Fibroblast of lung (primary cell): Measurements from ENCODE around the gene RIPOR1. TPM values are rescaled to one million over a fixed set of nuclear protein-coding genes. Genes with fewer than 3 reads are reported as not detected.
"Not testable (repeated sequence)": the region's sequence is repeated elsewhere in the genome, so short reads cannot be mapped to it uniquely, and the experiment has no call there.

Source experiments
- DNase-seq, 2 donors: peaks; one replicate each; pipeline versions ENCODE4 v3.0.0 to v3.0.0-alpha.2; 2010; ENCODE audit warnings: low read depth in 2 of 2
- H2AFZ ChIP-seq: 2 replicates; pipeline ENCODE4 v1.5.1; 2012; ENCODE audit warnings: low read length, control low read depth, inconsistent platforms
- H3K27ac ChIP-seq: 2 replicates; pipeline ENCODE4 v1.5.1; 2011; ENCODE audit warnings: low read length, control low read depth; ENCODE audit not compliant: insufficient read depth
- H3K27me3 ChIP-seq: 2 replicates; pipeline ENCODE4 v1.5.1; 2011; ENCODE audit warnings: mild to moderate bottlenecking, low read length; ENCODE audit not compliant: control insufficient read depth, insufficient read depth
- H3K36me3 ChIP-seq: 2 replicates; pipeline ENCODE4 v1.5.1; 2011; ENCODE audit warnings: low read length; ENCODE audit not compliant: control insufficient read depth, insufficient read depth
- H3K4me1 ChIP-seq: 2 replicates; pipeline ENCODE4 v1.5.1; 2011; ENCODE audit warnings: low read length; ENCODE audit not compliant: control insufficient read depth, insufficient read depth; ENCODE audit errors: extremely low read depth
- H3K4me2 ChIP-seq: 2 replicates; pipeline ENCODE4 v1.5.1; 2011; ENCODE audit warnings: low read length, control low read depth; ENCODE audit not compliant: insufficient read depth; ENCODE audit errors: extremely low read depth
- H3K4me3 ChIP-seq, 4 experiments: fragments of 200-600 bp in 1 of 4; sonication (generic) in 1 of 4; replicated peaks in 1 of 4; 2 replicates each; pipeline ENCODE4 v1.5.1; 2011 to 2016; ENCODE audit warnings: low read length in 4 of 4, low read depth in 3 of 4, mild to moderate bottlenecking in 3 of 4, control low read depth in 2 of 4, inconsistent platforms in 1 of 4, mixed read lengths in 1 of 4; ENCODE audit not compliant: insufficient read depth in 1 of 4; ENCODE audit errors: control extremely low read depth in 1 of 4
- H3K79me2 ChIP-seq: 2 replicates; pipeline ENCODE4 v1.5.1; 2012; ENCODE audit warnings: mild to moderate bottlenecking, low read length, inconsistent platforms; ENCODE audit not compliant: control insufficient read depth, insufficient read depth
- H3K9ac ChIP-seq: 2 replicates; pipeline ENCODE4 v1.5.1; 2011; ENCODE audit warnings: mild to moderate bottlenecking, low read length, control low read depth; ENCODE audit not compliant: insufficient read depth
- H3K9me3 ChIP-seq: 2 replicates; pipeline ENCODE4 v1.5.1; 2012; ENCODE audit warnings: low read depth, low read length; ENCODE audit not compliant: control insufficient read depth, insufficient read depth
- H4K20me1 ChIP-seq: 2 replicates; pipeline ENCODE4 v1.5.1; 2011; ENCODE audit warnings: low read length; ENCODE audit not compliant: control insufficient read depth, insufficient read depth; ENCODE audit errors: extremely low read depth
- EZH2 ChIP-seq: IDR thresholded peaks from 2 replicates; pipeline ENCODE4 v1.5.1; 2012; ENCODE audit warnings: low read length, control low read depth, mild to moderate bottlenecking; ENCODE audit errors: missing control alignments
- polyA plus RNA-seq, 2 donors: library from polyadenylated mRNA; depleted of rRNA in 1 of 2; stranded (reverse) in 1 of 2; unstranded in 1 of 2; fragments of >200 nt; gene quantifications; 2 replicates each; pipeline ENCODE4 v1.2.1, GENCODE V29; 2011 to 2012; ENCODE audit warnings: missing spikeins in 1 of 2
- total RNA-seq: library from RNA; depleted of rRNA; stranded (reverse); fragments of >200 nt; gene quantifications from 2 replicates; pipeline ENCODE4 v1.2.1, GENCODE V29; 2014
- TF ChIP-seq, protein P1 (sequence below), 2 donors: IDR thresholded peaks in 1 of 2; conservative IDR thresholded peaks in 1 of 2; 1 replicate in 1 of 2; 2 replicates in 1 of 2; pipeline ENCODE4 v1.5.1; 2011 to 2012; ENCODE audit warnings: low read length in 2 of 2, control low read depth in 1 of 2, inconsistent platforms in 1 of 2, low read depth in 1 of 2, mild to moderate bottlenecking in 1 of 2

RIPOR1 gene
- total and polyA plus RNA-seq, 2 donors (not counting 1 experiment from before 2014, with no cell fraction given), result 13.7 to 26.6 TPM

DNA sequence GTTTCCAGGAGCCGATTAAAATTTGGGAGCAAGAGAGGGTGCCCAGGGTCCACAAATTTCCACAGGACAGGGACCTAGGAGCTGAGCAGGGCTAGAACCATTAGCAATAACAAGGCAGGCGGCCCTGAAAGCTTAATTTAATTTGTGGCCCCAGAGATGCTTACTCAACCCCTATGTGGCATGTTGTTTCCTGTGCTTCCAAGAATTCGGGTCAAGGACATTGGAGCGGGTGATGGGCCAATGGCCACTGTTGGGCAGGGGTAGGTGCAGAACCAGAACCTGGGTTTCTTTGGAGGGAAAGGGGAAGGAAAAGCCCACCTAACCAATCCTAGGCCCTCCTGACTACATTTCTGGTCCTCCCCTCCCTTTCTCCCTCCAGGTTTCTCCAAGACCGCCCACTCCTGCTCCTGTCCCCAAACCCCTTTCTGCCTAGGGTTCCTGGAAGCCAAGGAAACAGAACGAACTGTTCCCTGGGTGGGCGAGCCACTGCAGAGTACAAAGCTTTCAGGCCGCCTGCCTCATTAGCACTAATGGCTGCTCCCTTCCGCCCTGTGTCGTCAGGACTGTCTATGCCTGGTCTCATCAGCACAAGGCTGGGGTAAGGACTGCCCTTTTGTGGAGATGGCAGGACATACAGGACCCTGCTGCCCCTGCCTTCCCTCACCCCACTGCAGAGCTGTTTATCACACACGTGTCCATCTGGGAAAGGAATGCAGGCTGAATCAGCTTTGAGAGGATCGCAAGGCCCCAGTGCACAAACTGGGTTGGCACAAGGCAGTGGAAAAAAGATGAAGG is 44.7 kb upstream of the RIPOR1 start:
- Histone ChIP-seq H3K4me1 (peaks cover 13% of the 10 kb centered on the region), H3K9ac (no peak overlapping the region), H2AFZ (no peak overlapping the region), H3K36me3 (peaks cover 4% of the 10 kb centered on the region), H4K20me1 (no peaks in the 10 kb centered on the region), H3K4me3 (no peak overlapping the region), H3K27ac (no peak overlapping the region), H3K4me2 (no peak overlapping the region), H3K79me2 (peaks cover 18% of the 10 kb centered on the region), H3K27me3 (no peaks in the 10 kb centered on the region), H3K9me3 (no peaks in the 10 kb centered on the region)
- TF ChIP-seq EZH2, result no peak
- TF ChIP-seq, protein P1, sequence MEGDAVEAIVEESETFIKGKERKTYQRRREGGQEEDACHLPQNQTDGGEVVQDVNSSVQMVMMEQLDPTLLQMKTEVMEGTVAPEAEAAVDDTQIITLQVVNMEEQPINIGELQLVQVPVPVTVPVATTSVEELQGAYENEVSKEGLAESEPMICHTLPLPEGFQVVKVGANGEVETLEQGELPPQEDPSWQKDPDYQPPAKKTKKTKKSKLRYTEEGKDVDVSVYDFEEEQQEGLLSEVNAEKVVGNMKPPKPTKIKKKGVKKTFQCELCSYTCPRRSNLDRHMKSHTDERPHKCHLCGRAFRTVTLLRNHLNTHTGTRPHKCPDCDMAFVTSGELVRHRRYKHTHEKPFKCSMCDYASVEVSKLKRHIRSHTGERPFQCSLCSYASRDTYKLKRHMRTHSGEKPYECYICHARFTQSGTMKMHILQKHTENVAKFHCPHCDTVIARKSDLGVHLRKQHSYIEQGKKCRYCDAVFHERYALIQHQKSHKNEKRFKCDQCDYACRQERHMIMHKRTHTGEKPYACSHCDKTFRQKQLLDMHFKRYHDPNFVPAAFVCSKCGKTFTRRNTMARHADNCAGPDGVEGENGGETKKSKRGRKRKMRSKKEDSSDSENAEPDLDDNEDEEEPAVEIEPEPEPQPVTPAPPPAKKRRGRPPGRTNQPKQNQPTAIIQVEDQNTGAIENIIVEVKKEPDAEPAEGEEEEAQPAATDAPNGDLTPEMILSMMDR (conservative IDR thresholded peaks at IDR 0.05 in 1 of 2, IDR thresholded peaks at IDR 0.05 in 1 of 2; ENCODE audit: low read depth in 1 of 2, low read length in 2 of 2), result no peak
- no peak for DNase-seq

DNA sequence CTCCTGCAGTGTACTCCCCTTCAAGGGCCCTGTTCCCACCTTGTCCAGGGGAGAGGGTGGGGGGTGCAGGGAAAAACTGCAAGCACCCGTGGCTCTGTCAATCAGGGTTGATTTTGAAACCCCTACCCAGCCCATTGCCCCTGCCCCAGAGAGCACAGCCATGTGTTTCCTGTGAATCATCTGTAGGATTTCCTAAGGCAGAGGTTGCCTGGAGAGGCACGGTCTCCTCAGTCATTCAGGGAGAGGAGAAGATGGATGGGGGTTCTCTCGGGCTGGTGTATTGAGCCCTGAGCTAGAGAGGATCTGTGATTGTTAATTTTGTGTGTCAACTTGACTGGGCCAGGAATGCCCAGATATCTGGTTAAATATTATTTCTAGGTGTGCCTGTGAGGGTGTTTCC is 41.8 kb upstream of the RIPOR1 start:
- DNase-seq, result no peak
- Histone ChIP-seq H3K36me3 (peaks cover 4% of the 10 kb centered on the region), H2AFZ (no peak overlapping the region), H3K4me3 (no peak overlapping the region), H3K4me1 (peaks cover 5% of the 10 kb centered on the region), H3K27me3 (no peaks in the 10 kb centered on the region), H4K20me1 (no peaks in the 10 kb centered on the region), H3K4me2 (no peak overlapping the region), H3K79me2 (no peaks in the 10 kb centered on the region), H3K9me3 (no peaks in the 10 kb centered on the region), H3K27ac (no peak overlapping the region), H3K9ac (no peak overlapping the region)
- TF ChIP-seq, protein P1 (conservative IDR thresholded peaks at IDR 0.05 in 1 of 2, IDR thresholded peaks at IDR 0.05 in 1 of 2; ENCODE audit: low read depth in 1 of 2, low read length in 2 of 2), result no peak
- TF ChIP-seq EZH2, result no peak

DNA sequence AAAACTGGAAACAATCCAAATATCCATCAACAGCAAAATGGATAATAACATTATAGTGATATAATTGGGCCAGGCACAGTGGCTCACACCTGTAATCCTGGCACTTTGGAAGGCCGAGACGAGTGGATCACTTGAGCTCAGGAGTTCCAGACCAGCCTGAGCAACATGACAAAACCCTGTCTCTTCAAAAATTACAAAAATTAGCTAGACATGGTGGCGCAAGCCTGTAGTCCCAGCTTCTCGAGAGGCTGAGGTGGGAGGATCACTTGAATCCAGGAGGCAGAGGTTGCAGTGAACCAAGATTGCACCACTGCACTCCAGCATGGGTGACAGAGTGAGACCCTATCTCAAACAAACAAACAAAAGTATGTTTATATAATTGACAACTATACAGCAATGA is 41.1 kb upstream of the RIPOR1 start:
- H3K27ac ChIP-seq, H3K9ac ChIP-seq, H3K9me3 ChIP-seq, H2AFZ ChIP-seq, H3K4me2 ChIP-seq, H3K79me2 ChIP-seq, H4K20me1 ChIP-seq, H3K4me3 ChIP-seq, H3K4me1 ChIP-seq, DNase-seq, H3K27me3 ChIP-seq, H3K36me3 ChIP-seq: not testable (repeated sequence)
